NCI-H2107 treated with DMSO at 0.1 percent for 48 hours (cell line): ENCODE results near the gene C19orf53.
A peak's percentile ranks its signal among the peaks of the same experiment; 100 is the strongest.
"Not testable (repeated sequence)": the region's sequence is repeated elsewhere in the genome, so short reads cannot be mapped to it uniquely, and the experiment has no call there.

Experiments
- DNase-seq: peaks from one replicate; lab custom pipeline; 2025; ENCODE audit not compliant: unreplicated experiment; lab: John Stamatoyannopoulos, UW

C19orf53 gene

DNA sequence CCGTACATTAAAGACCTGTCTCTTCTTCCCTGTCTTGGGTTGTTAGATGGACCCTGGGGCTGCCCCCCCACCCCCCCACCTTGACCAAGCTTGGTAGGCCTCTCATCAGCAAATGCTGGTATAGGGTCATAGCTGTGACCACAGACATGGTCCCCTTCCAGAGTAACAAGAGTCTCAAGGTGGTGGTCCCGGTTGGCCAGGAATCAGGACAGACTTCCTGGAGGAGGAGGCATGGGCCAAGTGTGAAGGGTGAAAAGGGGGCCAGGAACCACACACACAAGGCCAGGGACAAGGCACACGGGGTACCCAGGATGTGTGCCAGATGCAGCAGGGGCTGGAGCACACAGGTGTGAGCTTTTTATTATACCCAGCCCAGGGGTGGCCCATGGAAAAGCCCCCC lies 11.0 kb upstream of the C19orf53 start:
- no peak for DNase-seq

DNA sequence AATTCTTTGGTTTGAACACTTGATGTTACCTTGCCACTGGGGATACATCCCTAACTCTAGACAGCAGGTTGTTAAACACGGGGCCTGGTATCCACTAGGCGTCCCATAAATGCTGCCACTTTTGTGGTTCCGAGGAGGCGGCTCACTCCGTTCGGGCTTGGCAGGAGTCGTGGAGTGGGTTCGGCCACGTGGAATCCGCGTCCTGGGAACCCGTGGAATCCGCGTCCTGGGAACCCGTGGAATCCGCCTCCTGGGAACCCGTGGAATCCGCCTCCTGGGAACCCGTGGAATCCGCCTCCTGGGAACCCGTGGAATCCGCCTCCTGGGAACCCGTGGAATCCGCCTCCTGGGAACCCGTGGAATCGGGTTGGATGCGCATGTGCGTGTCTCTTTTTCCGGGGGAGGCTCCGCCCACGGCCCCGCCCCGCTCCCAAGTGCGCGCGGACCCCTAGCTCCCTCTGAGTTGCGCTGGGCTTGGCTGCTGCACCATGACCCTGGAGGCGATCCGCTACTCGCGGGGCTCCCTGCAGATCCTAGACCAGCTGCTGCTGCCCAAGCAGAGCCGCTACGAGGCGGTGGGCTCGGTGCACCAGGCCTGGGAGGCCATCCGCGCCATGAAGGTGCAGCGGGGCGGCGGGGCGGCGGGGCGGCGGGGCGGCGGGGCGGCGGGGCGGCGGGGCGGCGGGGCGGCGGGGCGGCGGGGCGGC lies 10.0 kb upstream of the C19orf53 start, which contains the start of gene MRI1:
TSS of gene MRI1 (plus strand) at position 422 of the 707 bp plus-strand sequence. CDS start at position 489, 67 bp downstream.
- peak; percentile 12 for DNase-seq

DNA sequence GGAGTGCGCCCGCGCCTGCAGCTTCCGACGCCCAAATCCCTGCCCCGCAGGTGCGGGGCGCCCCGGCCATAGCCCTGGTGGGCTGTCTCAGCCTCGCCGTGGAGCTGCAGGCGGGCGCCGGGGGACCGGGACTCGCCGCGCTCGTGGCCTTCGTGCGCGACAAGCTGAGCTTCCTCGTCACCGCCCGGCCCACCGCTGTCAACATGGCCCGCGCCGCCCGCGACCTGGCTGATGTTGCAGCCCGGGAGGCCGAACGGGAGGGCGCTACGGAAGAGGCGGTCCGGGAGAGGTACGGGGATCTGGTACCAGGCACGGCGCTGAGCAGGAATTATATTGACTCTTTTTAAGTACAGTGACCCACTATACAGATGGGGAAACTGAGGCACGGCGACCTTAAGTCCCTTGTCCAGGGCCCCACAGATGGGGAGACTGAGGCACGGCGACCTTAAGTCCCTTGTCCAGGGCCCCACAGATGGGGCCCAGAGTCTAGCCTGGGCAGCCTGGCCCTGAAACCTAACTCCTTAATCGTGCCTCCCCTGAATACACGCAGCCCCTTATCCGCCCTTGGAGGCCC lies 9.3 kb upstream of the C19orf53 start:
- no peak for DNase-seq

DNA sequence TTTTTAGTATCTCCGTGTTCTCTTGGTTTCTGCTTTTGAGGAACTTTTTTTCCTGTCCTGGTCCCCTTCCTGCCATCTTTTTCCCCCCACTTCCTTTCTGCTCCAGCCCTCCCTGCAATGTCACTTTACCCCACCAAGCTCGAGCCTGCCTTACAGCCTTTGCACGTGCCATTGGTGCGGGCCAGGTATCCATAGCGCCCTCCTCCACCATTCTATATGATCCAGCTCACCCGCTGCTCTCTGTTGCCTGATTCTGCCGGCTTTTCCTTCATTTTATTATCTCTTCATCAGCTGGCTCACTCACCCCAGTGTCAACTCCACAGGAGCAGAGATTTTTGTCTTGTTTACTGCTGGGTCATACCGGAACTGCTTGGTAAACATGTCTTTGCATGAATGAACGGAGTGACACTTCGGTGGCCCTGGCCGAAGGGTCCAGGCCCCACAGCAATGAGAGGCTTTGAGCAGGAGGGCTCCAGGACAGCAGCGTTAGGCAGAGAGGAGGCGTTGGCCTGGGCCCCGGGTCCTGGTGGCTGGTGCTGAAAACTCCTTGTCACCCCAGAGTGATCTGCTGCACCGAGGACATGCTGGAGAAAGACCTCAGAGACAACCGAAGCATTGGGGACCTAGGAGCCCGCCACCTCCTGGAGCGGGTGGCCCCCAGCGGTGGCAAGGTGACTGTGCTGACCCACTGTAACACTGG lies 8.7 kb upstream of the C19orf53 start:
- no peak for DNase-seq

DNA sequence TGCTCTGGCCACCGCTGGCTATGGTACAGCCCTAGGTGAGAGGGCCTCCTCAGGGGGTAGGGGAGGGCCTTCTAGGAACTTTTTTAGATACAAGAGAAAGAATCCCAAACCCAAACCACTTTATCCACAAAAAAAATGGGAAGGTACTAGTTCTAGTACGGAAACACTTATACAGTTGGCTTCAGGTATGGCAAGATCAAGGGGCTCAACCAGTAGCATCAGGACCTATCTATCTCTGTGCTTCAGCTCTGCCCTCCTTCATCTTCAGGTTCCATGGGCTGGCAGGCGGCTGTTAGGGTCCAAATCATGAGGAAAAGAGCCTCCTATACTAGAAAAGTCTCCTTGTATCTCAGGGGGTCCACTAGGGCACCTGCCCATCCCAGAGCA lies 8.2 kb upstream of the C19orf53 start:
- DNase-seq: no peak

DNA sequence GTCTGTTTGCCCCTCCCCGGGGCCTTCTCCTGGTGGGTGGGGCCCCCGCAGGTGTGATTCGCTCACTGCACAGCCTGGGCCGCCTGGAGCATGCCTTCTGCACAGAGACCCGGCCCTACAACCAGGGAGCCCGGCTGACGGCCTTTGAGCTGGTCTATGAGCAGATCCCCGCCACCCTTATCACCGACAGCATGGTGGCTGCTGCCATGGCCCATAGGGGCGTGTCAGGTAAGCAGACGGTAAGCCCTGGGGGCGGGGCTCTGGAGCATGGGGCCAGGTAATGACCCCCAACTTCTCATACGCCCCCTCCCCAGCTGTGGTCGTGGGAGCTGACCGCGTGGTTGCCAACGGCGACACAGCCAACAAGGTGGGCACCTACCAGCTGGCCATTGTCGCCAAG lies 5.7 kb upstream of the C19orf53 start:
- DNase-seq: no peak

DNA sequence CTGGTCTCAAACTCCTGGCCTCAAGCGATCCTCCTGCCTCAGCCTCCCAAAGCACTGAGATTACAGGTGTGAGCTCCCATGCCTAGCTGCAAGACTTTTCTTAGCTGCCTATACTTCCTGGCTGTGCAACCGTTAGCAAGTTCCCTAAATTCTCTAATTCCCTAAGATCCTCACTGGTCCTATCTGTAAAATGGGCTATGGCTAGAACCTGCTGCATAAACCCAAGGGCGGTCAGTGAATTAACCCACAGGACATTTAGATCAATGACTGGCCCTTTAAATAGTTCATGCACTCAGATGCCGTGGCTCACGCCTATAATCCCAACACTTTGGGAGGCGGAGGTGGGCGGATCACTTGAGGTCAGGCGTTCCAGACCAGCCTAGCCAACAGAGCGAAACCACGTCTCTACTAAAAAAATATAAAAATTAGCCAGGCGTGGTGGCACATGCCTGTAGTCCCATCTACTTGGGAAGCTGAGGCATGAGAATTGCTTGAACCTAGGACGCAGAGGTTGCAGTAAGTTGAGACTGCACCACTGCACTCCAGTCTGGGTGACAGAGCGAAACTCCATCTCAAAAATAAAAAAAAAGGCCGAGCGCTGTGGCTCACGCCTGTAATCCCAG lies 4.1 kb upstream of the C19orf53 start:
- DNase-seq: no peak

DNA sequence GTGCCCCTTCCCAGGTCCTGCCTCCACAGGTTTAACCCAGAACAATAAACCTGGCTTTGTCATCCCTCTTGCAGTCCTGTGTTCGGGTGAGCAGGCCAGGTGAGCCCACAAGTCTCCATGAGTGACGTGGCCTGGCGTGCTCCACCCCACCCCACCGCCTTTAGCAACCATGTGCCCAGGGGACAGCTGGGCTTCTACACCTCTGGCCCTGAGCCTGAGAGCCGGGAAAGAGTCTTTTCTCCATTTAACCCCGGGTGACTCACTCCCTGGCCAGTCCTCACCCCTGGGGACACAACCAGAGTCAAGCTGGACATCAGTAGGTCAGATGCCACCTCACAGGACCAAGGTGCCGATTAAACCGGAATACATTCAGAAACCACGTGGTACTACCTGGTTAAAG lies 4.1 kb downstream of the C19orf53 start:
- DNase-seq: no peak

DNA sequence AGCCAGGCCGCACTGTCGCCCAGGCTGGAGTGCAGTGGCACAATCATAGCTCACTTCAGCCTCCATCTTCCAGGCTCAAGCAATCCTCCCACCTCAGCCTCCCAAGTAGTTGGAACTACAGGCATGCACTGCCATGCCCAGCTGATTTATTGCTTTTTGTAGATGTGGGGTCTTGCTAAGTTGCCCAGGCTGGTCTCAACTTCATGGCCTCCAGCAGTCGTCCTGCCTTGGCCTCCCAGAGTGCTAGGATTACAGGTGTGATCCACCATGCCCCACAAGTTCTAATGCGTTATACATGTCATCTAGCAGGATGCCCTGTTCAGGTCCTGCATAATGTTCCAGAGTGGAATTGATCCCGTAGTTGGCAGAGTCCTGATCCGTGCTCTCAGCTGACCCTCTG lies 4.6 kb downstream of the C19orf53 start:
- DNase-seq: no peak

DNA sequence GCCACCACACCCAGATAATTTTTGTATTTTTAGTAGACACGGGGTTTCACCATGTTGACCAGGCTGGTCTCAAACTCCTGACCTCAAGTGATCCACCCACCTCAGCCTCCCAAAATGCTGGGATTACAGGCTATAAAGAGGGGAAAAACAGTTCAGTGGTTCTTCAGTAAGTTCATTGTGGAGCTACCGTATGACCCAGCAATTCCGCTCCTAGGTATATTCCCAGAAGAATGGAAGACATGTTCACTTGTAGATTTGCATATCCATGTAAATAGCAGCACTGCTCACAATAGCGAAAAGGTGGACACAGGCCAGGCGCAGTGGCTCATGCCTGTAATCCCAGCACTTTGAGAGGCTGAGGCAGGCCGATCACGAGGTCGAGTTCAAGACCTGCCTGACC lies 5.5 kb downstream of the C19orf53 start:
- not testable (repeated sequence) for DNase-seq

DNA sequence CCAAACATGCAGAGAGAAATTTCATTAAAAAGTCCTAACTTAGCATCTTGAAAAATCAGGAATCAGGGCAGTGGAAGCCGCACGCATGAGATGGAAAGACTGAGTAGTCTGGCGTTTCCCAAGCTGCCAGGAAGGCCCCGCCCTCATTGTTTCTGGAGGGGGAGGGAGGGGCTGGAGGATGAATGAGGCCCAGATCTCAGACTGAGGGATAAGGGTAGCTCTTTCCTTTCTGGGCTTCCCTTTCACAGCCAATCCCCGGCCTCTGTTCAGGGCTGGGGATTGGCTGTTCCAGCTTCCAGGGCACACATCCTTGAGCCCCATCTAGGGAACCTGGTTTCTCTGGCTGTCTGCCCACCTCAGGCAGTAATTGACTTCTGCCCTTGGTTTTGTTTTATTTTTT lies 7.3 kb downstream of the C19orf53 start:
- DNase-seq: no peak

DNA sequence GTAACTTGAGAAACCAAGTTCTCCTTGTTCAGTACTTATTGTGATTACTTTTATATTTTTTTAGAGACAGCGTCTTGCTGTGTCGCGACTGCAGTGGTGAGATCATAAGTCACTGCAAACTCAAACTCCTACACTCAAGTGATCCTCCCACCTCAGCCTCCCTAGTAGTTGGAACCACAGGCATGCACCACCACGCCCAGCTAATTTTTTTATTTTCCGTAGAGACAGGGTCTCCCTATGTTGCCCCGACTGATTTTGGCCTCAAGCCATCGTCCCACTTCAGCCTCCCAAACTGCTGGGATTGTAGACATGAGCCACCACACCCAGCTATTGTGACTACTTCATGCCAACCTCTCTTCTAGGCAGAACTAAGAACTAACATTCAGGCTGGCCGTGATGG lies 8.3 kb downstream of the C19orf53 start:
- no peak for DNase-seq

DNA sequence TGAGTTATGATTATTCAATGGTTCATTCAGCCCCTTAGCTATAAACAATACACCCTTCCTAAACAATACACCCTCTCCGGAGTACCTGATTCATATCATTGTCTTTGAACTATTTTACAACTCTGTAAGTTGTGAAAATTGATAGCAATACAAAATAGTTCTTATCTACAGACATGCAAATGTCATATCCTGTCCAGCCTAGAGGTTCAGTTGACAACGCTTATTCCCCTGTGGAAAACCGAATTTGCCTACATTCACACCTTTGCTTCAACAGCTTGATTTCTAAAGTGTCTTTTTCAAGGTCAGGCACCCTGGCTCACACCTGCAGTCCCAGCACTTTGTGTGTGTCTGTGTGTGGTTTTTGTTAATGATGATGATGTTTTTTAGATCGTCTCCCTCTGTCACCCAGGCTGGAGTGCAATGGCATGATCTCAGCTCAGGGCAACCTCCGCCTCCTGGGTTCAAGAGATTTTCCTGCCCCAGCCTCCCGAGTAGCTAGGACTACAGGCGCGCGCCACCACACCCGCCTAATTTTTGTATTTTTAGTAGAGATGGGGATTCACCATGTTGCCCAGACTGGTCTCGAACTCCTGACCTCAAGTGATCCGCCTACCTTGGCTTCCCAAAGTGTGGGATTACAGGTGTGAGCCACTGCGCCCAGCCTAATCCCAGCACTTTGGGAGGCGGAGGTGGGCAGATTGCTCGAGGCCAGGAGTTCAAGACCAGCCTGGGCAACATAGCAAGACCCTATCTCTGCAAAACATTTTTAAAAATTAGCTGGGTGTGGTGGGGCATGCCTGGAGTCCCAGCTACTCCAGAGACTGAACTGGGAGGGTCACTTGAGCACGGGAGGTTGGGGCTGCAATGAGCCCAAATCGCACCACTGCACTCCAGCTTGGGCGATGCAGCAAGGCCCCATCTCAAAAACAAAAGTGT lies 9.6 kb downstream of the C19orf53 start:
- DNase-seq: no peak

DNA sequence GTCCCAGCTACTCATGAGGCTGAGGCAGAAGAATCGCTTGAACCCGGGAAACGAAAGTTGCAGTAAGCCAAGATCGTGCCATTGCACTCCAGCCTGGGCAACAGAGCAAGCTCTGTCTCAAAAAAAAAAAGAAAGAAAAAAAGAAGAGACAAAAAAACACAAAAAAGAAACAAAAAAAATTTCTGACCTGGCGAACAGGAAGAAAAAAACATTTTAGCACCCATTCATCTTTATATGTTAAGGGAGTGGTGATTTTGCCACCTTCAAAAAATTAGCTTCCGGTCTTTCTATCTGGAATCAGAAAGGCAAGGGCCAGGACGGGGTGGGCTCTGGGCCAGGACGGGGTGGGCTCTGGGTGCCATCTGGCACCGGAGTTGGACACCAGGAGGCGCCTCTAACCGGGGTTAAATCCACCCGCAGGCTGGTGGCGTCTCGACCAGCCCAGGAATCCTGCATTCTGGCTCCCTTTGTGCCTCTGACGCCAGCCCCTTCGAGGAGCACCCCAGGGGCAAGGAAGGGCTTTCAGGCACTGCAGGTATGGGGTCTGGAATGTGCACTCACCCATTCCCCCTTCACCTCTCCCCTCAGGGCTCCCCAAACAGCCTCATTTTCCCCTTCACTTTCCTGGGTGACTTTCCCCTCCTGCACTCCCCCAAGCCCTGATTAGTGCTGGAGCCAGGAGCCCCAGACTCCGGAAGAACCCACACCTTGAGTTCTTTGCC lies 10.6 kb downstream of the C19orf53 start:
- DNase-seq: no peak

DNA sequence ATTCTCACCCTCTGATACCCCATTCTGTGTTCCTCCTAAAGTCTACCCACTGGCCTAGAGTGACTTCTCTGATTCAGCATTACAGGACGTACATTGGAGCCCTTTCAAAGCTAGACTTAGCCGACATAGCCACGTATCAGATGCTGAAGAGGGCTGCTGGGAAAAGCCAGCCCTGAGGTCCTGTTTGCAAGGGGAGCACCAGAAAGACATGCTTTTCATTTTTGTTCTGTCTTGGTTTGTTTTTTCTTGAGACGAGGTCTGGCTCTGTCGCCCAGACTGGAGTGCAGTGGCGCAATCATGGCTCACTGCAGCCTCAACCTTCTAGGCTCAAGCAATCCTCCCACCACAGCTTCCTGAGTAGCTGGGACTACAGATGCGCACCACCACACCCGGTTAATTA lies 14.7 kb downstream of the C19orf53 start:
- no peak for DNase-seq

DNA sequence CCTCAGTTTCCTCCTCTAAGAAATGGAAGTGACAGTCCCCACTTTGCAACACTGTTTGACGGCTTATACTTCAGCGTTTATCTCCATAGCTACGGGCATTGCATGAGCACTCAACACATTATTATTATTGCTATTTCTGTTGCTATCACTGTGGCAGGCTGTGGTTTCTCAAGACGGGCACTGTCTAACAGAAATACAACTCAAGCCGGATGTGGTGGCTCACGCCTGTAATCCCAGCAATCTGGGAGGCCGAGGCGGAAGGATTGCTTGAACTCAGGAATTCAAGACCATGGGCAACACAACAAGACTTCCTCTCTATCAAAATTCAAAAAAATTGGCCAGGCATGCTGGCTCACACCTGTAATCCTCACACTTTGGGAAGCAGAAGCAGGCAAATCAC lies 16.1 kb downstream of the C19orf53 start:
- DNase-seq: no peak

DNA sequence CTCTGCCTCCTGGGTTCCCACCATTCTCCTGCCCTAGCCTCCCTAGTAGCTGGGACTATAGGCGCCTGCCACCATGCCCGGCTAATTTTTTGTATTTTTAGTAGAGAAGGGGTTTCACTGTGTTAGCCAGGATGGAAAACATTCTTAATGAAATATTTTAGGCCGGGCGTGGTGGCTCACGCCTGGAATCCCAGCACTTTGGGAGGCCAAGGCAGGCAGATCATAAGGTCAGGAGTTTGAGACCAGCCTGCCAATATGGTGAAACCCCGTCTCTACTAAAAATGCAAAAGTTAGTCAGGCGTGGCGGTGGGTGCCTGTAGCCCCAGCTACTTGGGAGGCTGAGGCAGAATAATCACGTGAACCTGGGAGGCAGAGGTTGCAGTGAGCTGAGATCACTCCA lies 19.1 kb downstream of the C19orf53 start:
- not testable (repeated sequence) for DNase-seq

DNA sequence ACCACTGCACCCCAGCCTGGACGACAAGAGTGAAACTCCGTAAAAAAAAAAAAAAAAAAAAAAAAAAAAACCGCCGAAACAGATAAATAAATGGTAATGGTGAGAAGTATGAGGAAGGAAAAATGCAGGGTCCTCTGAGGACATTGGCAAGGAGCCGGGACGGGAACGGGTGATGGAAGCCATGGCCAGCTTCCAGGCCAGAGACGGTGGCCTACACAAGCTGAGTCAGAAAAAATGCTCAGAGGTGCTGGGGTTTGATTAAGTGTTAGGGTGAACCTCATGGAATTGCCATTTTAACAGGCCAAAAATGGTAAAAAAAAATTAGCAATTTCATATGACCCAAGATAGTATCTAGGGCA lies 20.1 kb downstream of the C19orf53 start:
- no peak for DNase-seq

DNA sequence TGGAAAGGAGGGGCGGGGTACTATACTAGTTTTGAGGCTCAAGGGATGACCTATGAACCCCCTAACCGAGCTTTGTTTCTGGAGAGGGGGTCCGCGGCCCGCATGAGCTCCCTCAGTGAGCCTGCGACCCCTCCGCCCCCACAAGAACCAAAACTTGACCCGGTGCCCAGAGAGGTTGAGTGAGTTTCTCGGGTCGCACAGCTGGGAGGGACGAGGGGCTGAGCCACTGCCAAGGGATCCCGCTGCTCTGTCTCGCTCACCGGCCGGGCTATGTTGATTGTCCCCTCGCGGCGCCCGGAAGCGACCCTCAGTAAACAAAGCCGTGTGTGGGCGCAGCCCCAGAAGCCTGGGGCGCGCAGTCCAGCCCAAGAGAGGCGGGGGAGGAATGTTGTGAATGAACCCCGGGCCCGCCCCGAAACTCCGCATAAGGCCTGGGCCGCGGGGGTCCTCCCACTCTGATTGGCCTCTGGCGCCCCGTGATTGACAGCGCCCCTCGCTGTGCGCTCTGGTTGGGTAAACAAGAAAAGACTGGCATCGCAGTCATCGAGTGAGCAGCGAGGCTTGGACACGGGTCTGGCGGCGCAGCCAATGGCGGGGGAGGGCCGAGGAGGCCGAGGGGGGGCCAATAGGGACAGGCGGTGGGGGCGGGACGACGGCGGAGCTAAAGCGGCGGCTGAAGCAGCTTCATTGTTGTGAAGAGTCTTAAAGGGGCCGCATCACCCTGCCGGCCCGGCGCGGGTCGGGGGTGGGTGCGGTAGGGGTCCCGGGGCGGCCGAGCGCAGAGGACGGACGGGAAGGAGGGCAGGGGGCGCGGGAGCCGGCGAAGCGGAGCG lies 20.7 kb downstream of the C19orf53 start, which contains the start of gene ZSWIM4:
TSS of gene ZSWIM4 (plus strand) at position 687 of the 833 bp plus-strand sequence. CDS start 206 bp downstream, outside the sequence.
- DNase-seq: peak; percentile 96
